HUES6 (cell line): ENCODE results near the gene ZNF679.
"Not testable (repeated sequence)": the region's sequence is repeated elsewhere in the genome, so short reads cannot be mapped to it uniquely, and the experiment has no call there.

ENCODE experiments used
- H3K27ac ChIP-seq: 2 replicates; pipeline ENCODE4 v1.7.0; 2013; ENCODE audit warnings: low read depth, mild to moderate bottlenecking, low read length, inconsistent platforms
- H3K27me3 ChIP-seq: 2 replicates; pipeline ENCODE4 v1.6.1; 2013; ENCODE audit warnings: low read length; ENCODE audit not compliant: control insufficient read depth, insufficient read depth
- H3K36me3 ChIP-seq: 2 replicates; pipeline ENCODE4 v1.6.1; 2013; ENCODE audit warnings: low read length; ENCODE audit not compliant: control insufficient read depth, insufficient read depth
- H3K4me1 ChIP-seq: 2 replicates; pipeline ENCODE4 v1.6.1; 2013; ENCODE audit warnings: low read length; ENCODE audit not compliant: control insufficient read depth, insufficient read depth
- H3K4me3 ChIP-seq: 2 replicates; pipeline ENCODE4 v1.5.1; 2013; ENCODE audit warnings: low read depth, low read length
- H3K9ac ChIP-seq: one replicate; pipeline ENCODE4 v1.6.1; 2013; ENCODE audit warnings: mild to moderate bottlenecking, low read length
- H3K9me3 ChIP-seq: 2 replicates; pipeline ENCODE4 v1.6.1; 2013; ENCODE audit warnings: low read depth, low read length; ENCODE audit not compliant: control insufficient read depth, insufficient read depth

Gene ZNF679

DNA sequence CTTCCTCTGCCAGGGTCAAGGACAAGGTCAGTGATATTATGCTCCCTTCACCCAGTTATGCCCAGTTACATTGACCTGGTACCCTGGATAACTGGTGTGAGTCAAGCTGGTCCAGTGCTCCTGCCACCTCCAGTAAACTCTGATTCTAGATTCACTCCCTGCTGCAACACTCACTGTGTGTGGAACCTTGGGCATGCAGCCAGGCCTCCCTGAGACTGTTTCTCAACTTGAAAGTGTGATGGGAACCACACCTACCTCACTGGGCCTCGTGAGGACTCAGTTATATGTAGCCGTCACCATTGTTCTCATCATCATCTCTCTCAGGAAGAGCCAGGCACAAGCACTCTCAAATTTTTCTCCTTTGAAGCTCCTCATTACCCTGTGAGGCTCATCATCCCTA, 84.6 kb downstream of the ZNF679 start:
- Histone ChIP-seq H3K4me3 (no peak overlapping the region), H3K9me3 (peaks cover 64% of the 10 kb centered on the region), H3K9ac (no peak overlapping the region), H3K36me3 (no peaks in the 10 kb centered on the region), H3K4me1 (no peaks in the 10 kb centered on the region), H3K27me3 (no peaks in the 10 kb centered on the region), H3K27ac (no peak overlapping the region)

DNA sequence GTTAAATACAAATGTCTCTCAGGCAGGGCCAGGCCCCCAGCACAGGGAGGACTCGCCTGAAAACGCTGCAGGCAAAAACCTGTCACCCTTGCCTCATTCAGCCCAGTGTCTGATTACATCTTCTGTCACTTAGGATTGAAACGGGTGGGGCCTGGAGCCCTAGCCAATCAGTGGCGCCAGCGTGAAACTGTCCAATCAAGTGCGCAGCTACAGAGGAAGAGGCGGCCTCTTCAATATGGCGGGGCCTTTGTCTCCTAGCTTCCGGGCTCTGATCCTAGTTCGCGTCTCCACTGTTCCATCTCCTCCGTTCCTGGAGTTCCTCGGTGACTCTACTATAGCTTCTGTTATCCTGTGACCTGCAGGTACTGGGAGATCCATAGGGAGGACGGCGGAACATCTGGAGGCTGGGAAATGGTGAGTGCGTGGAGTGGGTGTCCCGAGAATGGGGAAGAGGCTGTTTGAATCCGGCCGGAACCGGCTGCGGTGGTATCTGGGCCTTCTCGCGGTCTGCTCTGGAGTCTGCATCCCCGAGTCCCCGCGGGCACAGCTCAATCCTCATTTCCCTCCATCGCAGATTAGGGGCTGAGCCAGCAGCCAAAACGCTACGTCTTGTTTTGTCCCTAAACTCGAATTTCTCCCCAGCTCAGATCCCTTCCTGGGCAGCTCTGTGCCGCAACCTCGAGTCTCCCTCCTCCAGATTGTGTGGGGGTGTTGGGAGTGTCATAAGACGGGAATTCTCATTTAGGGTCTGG, 85.6 kb downstream of the ZNF679 start, which contains the start of gene ZNF736:
Gene ZNF736, plus strand, starts transcription at position 222 of the 752 bp plus-strand sequence. Its CDS starts 190 bp downstream, at position 412.
- no peaks in the 10 kb centered on the region for H3K36me3 ChIP-seq
- H3K27me3 ChIP-seq: no peaks in the 10 kb centered on the region
- peaks cover 63% of the 10 kb centered on the region for H3K9me3 ChIP-seq
- H3K4me3 ChIP-seq: peak within 1 kb of the TSS; percentile 59; the same call in 1 of the 2 replicates
- H3K4me1 ChIP-seq: no peaks in the 10 kb centered on the region
- no peak within 1 kb of the TSS for H3K9ac ChIP-seq
- no peak within 1 kb of the TSS for H3K27ac ChIP-seq

DNA sequence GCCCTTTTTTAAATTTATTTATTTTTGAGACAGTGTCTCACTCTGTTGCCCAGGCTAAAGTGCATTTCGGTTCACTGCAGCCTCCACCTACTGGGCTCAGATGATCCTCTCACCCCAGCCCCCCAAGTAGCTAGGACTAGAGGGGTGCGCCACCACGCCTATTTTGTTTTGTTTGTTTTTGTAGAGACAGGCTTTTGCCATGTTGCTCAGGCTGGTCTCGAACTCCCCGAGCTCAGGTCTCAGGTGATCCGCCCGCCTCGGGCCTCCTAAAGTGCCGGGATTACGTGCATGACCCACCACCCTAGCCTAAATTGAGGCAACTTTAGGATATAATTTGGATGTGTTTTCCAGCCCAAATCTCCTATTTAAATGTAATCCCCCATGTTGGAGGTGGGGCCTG, 86.3 kb downstream of the ZNF679 start:
- Histone ChIP-seq H3K27me3 (no peaks in the 10 kb centered on the region), H3K9ac (no peak overlapping the region), H3K36me3 (no peaks in the 10 kb centered on the region), H3K27ac (no peak overlapping the region), H3K9me3 (peaks cover 65% of the 10 kb centered on the region), H3K4me3 (peak overlapping the region; percentile 59; the same call in 1 of the 2 replicates), H3K4me1 (no peaks in the 10 kb centered on the region)

DNA sequence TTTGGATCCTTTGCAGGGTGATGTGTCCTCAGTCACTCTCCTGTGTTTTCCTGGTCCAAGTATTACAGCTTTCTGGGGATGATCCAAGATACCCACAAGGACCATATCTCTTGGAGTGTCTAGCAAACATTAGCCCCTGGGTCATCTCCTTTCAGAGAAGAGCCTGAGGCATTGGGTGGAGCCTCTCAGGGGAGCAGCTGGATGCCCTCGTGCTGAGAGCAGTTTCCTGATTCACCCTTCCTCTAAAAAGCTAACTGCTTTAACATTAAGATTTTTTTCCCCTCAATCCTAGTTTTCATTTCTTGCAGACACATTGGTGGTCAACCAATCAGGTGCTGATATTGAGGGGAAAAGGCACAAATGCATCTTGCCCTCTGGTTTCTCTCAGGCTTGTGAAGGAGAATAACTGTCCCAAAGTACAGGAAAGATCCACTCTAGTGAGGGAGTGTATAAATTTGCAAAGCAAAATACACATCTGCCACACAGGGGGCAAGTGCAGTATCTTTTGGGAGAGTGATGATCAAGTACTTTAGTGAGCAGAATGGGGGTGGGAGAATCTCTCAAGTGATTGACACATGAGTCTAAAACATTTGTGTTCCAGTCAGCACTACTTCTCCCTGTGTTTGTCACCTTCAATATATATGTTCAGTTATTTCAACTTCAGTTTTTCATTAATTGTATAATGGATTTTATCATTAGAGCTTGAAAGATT, 87.9 kb downstream of the ZNF679 start:
- peaks cover 59% of the 10 kb centered on the region for H3K9me3 ChIP-seq
- not testable (repeated sequence) for H3K4me3 ChIP-seq, H3K9ac ChIP-seq, H3K4me1 ChIP-seq, H3K27me3 ChIP-seq, H3K36me3 ChIP-seq, H3K27ac ChIP-seq
